HepG2 (cell line): ENCODE data around the gene SRCAP. TPM values are rescaled to one million over a fixed set of nuclear protein-coding genes. Genes with fewer than 3 reads are reported as not detected.

Experiments
- EZH2 ChIP-seq: conservative IDR thresholded peaks from 2 replicates; pipeline ENCODE4 v1.6.1; 2012; ENCODE audit warnings: mild to moderate bottlenecking, low read depth, low read length, moderate library complexity
- HMG20B ChIP-seq: conservative IDR thresholded peaks from 2 replicates; pipeline ENCODE4 v1.6.1; 2016; ENCODE audit warnings: missing genetic modification reagents, missing compliant biosample characterization
- HNRNPLL ChIP-seq: fragments of 200-400 bp; formaldehyde crosslinking; IDR thresholded peaks from 2 replicates; pipeline ENCODE4 v1.6.1; 2017; ENCODE audit warnings: mild to moderate bottlenecking, low read depth, low read length; ENCODE audit not compliant: poor library complexity, severe bottlenecking
- MATR3 ChIP-seq: sonication (generic); formaldehyde crosslinking; IDR thresholded peaks from 2 replicates; pipeline ENCODE4 v1.4.0; 2020; ENCODE audit warnings: missing genetic modification reagents
- MED1 ChIP-seq: sonication (generic); formaldehyde crosslinking; IDR thresholded peaks from 2 replicates; pipeline ENCODE4 v1.4.0; 2020; ENCODE audit warnings: missing genetic modification reagents
- MYC ChIP-seq: sonication (generic); formaldehyde crosslinking; IDR thresholded peaks from 2 replicates; pipeline ENCODE4 v1.9.0; 2021; ENCODE audit warnings: missing genetic modification reagents, borderline replicate concordance
- NFIB ChIP-seq: sonication (generic); formaldehyde crosslinking; IDR thresholded peaks from 2 replicates; pipeline ENCODE4 v1.9.0; 2021; ENCODE audit warnings: missing genetic modification reagents, mild to moderate bottlenecking, borderline replicate concordance
- NPAS2 ChIP-seq: sonication (generic); formaldehyde crosslinking; IDR thresholded peaks from 2 replicates; pipeline ENCODE4 v1.8.0; 2022; ENCODE audit warnings: mild to moderate bottlenecking, missing genetic modification reagents, borderline replicate concordance
- POGZ ChIP-seq: sonication (generic); formaldehyde crosslinking; IDR thresholded peaks from 2 replicates; pipeline ENCODE4 v1.4.0; 2020; ENCODE audit warnings: mild to moderate bottlenecking, missing genetic modification reagents
- RBFOX2 ChIP-seq: fragments of 200-400 bp; formaldehyde crosslinking; IDR thresholded peaks from 2 replicates; pipeline ENCODE4 v1.6.1; 2017; ENCODE audit warnings: low read depth, mild to moderate bottlenecking, low read length
- SMAD3 ChIP-seq: sonication (generic); formaldehyde crosslinking; IDR thresholded peaks from 2 replicates; pipeline ENCODE4 v1.4.0; 2020; ENCODE audit warnings: missing genetic modification reagents
- SP140L ChIP-seq: sonication (generic); formaldehyde crosslinking; IDR thresholded peaks from 2 replicates; pipeline ENCODE4 v1.4.0; 2020; ENCODE audit warnings: missing genetic modification reagents, borderline replicate concordance
- SP2 ChIP-seq: sonication (generic); formaldehyde crosslinking; IDR thresholded peaks from 2 replicates; pipeline ENCODE4 v1.5.1; 2020; ENCODE audit warnings: mild to moderate bottlenecking, missing genetic modification reagents
- TEF ChIP-seq: sonication (generic); formaldehyde crosslinking; IDR thresholded peaks from 2 replicates; pipeline ENCODE4 v1.5.0; 2020; ENCODE audit warnings: missing genetic modification reagents
- ZBTB1 ChIP-seq: sonication (generic); formaldehyde crosslinking; IDR thresholded peaks from 2 replicates; pipeline ENCODE4 v1.4.0; 2020; ENCODE audit warnings: missing genetic modification reagents, borderline replicate concordance
- ZNF597 ChIP-seq: sonication (generic); formaldehyde crosslinking; IDR thresholded peaks from 2 replicates; pipeline ENCODE4 v1.5.0; 2020; ENCODE audit warnings: missing genetic modification reagents
- ZNF619 ChIP-seq: sonication (generic); formaldehyde crosslinking; IDR thresholded peaks from 2 replicates; pipeline ENCODE4 v1.4.0; 2020; ENCODE audit warnings: mild to moderate bottlenecking, missing genetic modification reagents
- ZNF746 ChIP-seq: sonication (generic); formaldehyde crosslinking; IDR thresholded peaks from 2 replicates; pipeline ENCODE4 v1.8.0; 2022; ENCODE audit warnings: mild to moderate bottlenecking, missing genetic modification reagents
- ZSCAN20 ChIP-seq: sonication (generic); formaldehyde crosslinking; IDR thresholded peaks from 2 replicates; pipeline ENCODE4 v1.4.0; 2020; ENCODE audit warnings: missing genetic modification reagents, mild to moderate bottlenecking, borderline replicate concordance
- ZSCAN9 ChIP-seq: IDR thresholded peaks from 2 replicates; pipeline ENCODE4 v1.6.1; 2016; ENCODE audit warnings: borderline replicate concordance
- polyA plus RNA-seq, 8 experiments: library from polyadenylated mRNA; depleted of rRNA in 3 of 8; stranded (reverse) in 7 of 8; unstranded in 1 of 8; fragments of >200 nt; fragmentation: Illumina TruSeq in 4 of 8; extraction: Trizol in 4 of 8; gene quantifications; 2 replicates each; pipeline versions ENCODE4 v1.2.1 to v1.2.3, GENCODE V29; 2011 to 2016; ENCODE audit warnings: low read depth in 4 of 8, missing spikeins in 1 of 8, mixed read lengths in 1 of 8; ENCODE audit not compliant: insufficient read depth in 1 of 8
- total RNA-seq, 5 experiments: library from RNA; depleted of rRNA; stranded (reverse); fragments of >200 nt; fragmentation: Illumina TruSeq; extraction: Trizol; gene quantifications; 2 replicates each; pipeline ENCODE4 v1.2.3, GENCODE V29; 2016; ENCODE audit warnings: low read depth in 1 of 5
- TF ChIP-seq, protein P1 (sequence below): sonication (generic); formaldehyde crosslinking; IDR thresholded peaks from 2 replicates; pipeline ENCODE4 v1.5.1; 2020; ENCODE audit warnings: missing genetic modification reagents, mild to moderate bottlenecking, borderline replicate concordance
- TF ChIP-seq, protein P2 (sequence below): IDR thresholded peaks from 2 replicates; pipeline ENCODE4 v1.6.1; 2016
- TF ChIP-seq, protein P3 (sequence below): sonication (generic); formaldehyde crosslinking; IDR thresholded peaks from 2 replicates; pipeline ENCODE4 v1.5.0; 2020; ENCODE audit warnings: mild to moderate bottlenecking, missing genetic modification reagents

Gene SRCAP
- total and polyA plus RNA-seq, 2 of the 13 experiments (the other 11 are each of a cell fraction or from before 2014, with no cell fraction given) = 4.9 to 9.0 TPM

GRCh38 chr16:30659507-30660423, 39.2 kb upstream of the SRCAP start (continued):
- no peak for TF ChIP-seq SP140L (CRISPR knock-in tag)
- TF ChIP-seq ZNF619 (CRISPR knock-in tag) = no peak
- TF ChIP-seq POGZ = no peak
- no peak for TF ChIP-seq SMAD3 (CRISPR knock-in tag)
- TF ChIP-seq HNRNPLL = no peak
- no peak for TF ChIP-seq TEF (CRISPR knock-in tag)
- no peak for TF ChIP-seq ZSCAN9
- TF ChIP-seq ZSCAN20 (CRISPR knock-in tag) = no peak
- no peak for TF ChIP-seq MYC (CRISPR knock-in tag)
- TF ChIP-seq ZBTB1 (CRISPR knock-in tag) = no peak
- TF ChIP-seq NFIB (CRISPR knock-in tag) = no peak
- no peak for TF ChIP-seq HMG20B (CRISPR knock-in tag)
- no peak for TF ChIP-seq NPAS2 (CRISPR knock-in tag)
- no peak for TF ChIP-seq ZNF597
- TF ChIP-seq ZNF746 = no peak
- TF ChIP-seq, protein P1, sequence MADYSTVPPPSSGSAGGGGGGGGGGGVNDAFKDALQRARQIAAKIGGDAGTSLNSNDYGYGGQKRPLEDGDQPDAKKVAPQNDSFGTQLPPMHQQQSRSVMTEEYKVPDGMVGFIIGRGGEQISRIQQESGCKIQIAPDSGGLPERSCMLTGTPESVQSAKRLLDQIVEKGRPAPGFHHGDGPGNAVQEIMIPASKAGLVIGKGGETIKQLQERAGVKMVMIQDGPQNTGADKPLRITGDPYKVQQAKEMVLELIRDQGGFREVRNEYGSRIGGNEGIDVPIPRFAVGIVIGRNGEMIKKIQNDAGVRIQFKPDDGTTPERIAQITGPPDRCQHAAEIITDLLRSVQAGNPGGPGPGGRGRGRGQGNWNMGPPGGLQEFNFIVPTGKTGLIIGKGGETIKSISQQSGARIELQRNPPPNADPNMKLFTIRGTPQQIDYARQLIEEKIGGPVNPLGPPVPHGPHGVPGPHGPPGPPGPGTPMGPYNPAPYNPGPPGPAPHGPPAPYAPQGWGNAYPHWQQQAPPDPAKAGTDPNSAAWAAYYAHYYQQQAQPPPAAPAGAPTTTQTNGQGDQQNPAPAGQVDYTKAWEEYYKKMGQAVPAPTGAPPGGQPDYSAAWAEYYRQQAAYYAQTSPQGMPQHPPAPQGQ (CRISPR knock-in tag) = no peak
- TF ChIP-seq, protein P2, sequence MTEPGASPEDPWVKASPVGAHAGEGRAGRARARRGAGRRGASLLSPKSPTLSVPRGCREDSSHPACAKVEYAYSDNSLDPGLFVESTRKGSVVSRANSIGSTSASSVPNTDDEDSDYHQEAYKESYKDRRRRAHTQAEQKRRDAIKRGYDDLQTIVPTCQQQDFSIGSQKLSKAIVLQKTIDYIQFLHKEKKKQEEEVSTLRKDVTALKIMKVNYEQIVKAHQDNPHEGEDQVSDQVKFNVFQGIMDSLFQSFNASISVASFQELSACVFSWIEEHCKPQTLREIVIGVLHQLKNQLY (CRISPR knock-in tag) = no peak
- TF ChIP-seq MATR3 (CRISPR knock-in tag) = no peak
- TF ChIP-seq, protein P3, sequence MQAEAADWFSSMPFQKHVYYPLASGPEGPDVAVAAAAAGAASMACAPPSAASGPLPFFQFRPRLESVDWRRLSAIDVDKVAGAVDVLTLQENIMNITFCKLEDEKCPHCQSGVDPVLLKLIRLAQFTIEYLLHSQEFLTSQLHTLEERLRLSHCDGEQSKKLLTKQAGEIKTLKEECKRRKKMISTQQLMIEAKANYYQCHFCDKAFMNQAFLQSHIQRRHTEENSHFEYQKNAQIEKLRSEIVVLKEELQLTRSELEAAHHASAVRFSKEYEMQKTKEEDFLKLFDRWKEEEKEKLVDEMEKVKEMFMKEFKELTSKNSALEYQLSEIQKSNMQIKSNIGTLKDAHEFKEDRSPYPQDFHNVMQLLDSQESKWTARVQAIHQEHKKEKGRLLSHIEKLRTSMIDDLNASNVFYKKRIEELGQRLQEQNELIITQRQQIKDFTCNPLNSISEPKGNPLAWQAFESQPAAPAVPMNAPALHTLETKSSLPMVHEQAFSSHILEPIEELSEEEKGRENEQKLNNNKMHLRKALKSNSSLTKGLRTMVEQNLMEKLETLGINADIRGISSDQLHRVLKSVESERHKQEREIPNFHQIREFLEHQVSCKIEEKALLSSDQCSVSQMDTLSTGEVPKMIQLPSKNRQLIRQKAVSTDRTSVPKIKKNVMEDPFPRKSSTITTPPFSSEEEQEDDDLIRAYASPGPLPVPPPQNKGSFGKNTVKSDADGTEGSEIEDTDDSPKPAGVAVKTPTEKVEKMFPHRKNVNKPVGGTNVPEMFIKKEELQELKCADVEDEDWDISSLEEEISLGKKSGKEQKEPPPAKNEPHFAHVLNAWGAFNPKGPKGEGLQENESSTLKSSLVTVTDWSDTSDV (CRISPR knock-in tag) = no peak
- peak; percentile 32 for TF ChIP-seq RBFOX2
- TF ChIP-seq SP2 (CRISPR knock-in tag) = no peak
- no peak for TF ChIP-seq EZH2
- TF ChIP-seq MED1 (CRISPR knock-in tag) = no peak
